NCI-H774 (cell line): ENCODE results near the gene MTCH1.
"Not testable (repeated sequence)": the region's sequence is repeated elsewhere in the genome, so short reads cannot be mapped to it uniquely, and the experiment has no call there.

Experiments
- DNase-seq: peaks from one replicate; lab custom pipeline; 2025; lab: John Stamatoyannopoulos, UW

MTCH1 gene

GRCh38 chr6:36997811-36998722 is 12.1 kb upstream of the MTCH1 start:
- DNase-seq, result no peak

- DNase-seq, result not testable (repeated sequence)
Measured at GRCh38 chr6:36990401-36990800, 4.4 kb upstream of the MTCH1 start.

GRCh38 chr6:36989264-36989663 is 3.3 kb upstream of the MTCH1 start:
- DNase-seq, result no peak

- no peak for DNase-seq
Measured at GRCh38 chr6:36986704-36987047, 680 bp upstream of the MTCH1 start.

- no peak for DNase-seq
Measured at GRCh38 chr6:36985417-36985807, 584 bp downstream of the MTCH1 start.

GRCh38 chr6:36984581-36985416 is 1.2 kb downstream of the MTCH1 start:
- DNase-seq, result no peak

GRCh38 chr6:36983538-36983937 is 2.5 kb downstream of the MTCH1 start:
- no peak for DNase-seq

GRCh38 chr6:36980876-36981619 is 4.9 kb downstream of the MTCH1 start:
- DNase-seq, result no peak

GRCh38 chr6:36980129-36980528 is 5.9 kb downstream of the MTCH1 start:
- DNase-seq, result no peak

GRCh38 chr6:36979347-36979742 is 6.7 kb downstream of the MTCH1 start:
- DNase-seq, result no peak

- no peak for DNase-seq
Measured at GRCh38 chr6:36978421-36979346, 7.3 kb downstream of the MTCH1 start.

GRCh38 chr6:36977470-36977941 is 8.5 kb downstream of the MTCH1 start:
- DNase-seq, result no peak

- no peak for DNase-seq
Measured at GRCh38 chr6:36976931-36977330, 9.1 kb downstream of the MTCH1 start.

GRCh38 chr6:36976509-36976908 is 9.5 kb downstream of the MTCH1 start:
- DNase-seq, result no peak

GRCh38 chr6:36976007-36976264 is 10.1 kb downstream of the MTCH1 start:
- DNase-seq, result no peak

GRCh38 chr6:36975231-36976006 is 10.6 kb downstream of the MTCH1 start:
- no peak for DNase-seq

- no peak for DNase-seq
Measured at GRCh38 chr6:36973647-36974046, 12.3 kb downstream of the MTCH1 start.

GRCh38 chr6:36973190-36973589 is 12.8 kb downstream of the MTCH1 start:
- DNase-seq, result no peak

GRCh38 chr6:36971921-36972673 is 13.9 kb downstream of the MTCH1 start:
- no peak for DNase-seq
